Neural progenitor cell (in vitro differentiated cells): Measurements from ENCODE around the gene GRIK1.

Experiments used
- EZH2 ChIP-seq: fragments of 200-600 bp; sonication (generic); IDR thresholded peaks from 2 replicates; pipeline ENCODE4 v1.6.1; 2017; ENCODE audit warnings: antibody characterized with exemption, mild to moderate bottlenecking, moderate library complexity
- EZH2phosphoT487 ChIP-seq: fragments of 200-600 bp; sonication (generic); IDR thresholded peaks from 2 replicates; pipeline ENCODE4 v1.6.1; 2017; ENCODE audit warnings: antibody characterized with exemption
- TF ChIP-seq, protein P1 (sequence below): fragments of 200-600 bp; sonication (generic); IDR thresholded peaks from 2 replicates; pipeline ENCODE4 v1.5.1; 2017; ENCODE audit warnings: antibody characterized with exemption, mild to moderate bottlenecking

DNA sequence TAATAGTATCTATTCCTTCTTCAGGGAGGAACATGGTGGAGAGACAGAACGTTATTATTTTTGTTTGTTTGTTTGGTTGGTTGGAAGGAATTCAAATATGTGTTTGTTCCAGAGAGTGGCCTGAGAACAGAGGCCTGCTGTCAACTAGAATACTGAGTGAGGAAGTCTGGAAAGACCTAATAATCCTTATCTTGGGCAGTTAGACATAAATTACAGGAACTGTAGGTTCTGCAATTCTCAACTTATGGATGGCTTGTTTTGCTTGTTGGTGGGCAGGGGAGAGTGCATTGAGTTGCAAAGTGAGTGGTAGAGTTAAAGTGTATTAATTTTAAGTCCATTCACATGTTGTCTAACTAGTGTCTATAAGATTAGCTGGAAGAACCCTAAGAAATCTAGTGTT, 443.5 kb downstream of the GRIK1 start:
- TF ChIP-seq EZH2phosphoT487 = no peak
- TF ChIP-seq, protein P1, sequence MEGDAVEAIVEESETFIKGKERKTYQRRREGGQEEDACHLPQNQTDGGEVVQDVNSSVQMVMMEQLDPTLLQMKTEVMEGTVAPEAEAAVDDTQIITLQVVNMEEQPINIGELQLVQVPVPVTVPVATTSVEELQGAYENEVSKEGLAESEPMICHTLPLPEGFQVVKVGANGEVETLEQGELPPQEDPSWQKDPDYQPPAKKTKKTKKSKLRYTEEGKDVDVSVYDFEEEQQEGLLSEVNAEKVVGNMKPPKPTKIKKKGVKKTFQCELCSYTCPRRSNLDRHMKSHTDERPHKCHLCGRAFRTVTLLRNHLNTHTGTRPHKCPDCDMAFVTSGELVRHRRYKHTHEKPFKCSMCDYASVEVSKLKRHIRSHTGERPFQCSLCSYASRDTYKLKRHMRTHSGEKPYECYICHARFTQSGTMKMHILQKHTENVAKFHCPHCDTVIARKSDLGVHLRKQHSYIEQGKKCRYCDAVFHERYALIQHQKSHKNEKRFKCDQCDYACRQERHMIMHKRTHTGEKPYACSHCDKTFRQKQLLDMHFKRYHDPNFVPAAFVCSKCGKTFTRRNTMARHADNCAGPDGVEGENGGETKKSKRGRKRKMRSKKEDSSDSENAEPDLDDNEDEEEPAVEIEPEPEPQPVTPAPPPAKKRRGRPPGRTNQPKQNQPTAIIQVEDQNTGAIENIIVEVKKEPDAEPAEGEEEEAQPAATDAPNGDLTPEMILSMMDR = no peak
- TF ChIP-seq EZH2 = no peak
